Mucosa of descending colon (tissue), 3 donors: ENCODE results near the gene SDS. TPM values are rescaled to one million over a fixed set of nuclear protein-coding genes. Genes with fewer than 3 reads are reported as not detected.

Experiments used
- ATAC-seq: fragments of 200-7000 bp; cut with Tn5 transposase; one replicate; pipeline ENCODE4 v1.9.1; 2020; ENCODE audit warnings: mild to moderate bottlenecking, moderate library complexity
- DNase-seq, 3 donors: peaks; one replicate each; pipeline ENCODE4 v3.0.0-alpha.2; 2020
- H3K36me3 ChIP-seq: fragments of 200-600 bp; one replicate; pipeline ENCODE4 v1.8.0; 2021; ENCODE audit warnings: low read depth, mild to moderate bottlenecking
- H3K4me1 ChIP-seq: fragments of 200-600 bp; one replicate; pipeline ENCODE4 v1.8.0; 2021; ENCODE audit warnings: low read depth, mild to moderate bottlenecking
- H3K4me3 ChIP-seq: fragments of 200-600 bp; one replicate; pipeline ENCODE4 v1.8.0; 2021; ENCODE audit warnings: mild to moderate bottlenecking
- H3K9me3 ChIP-seq: fragments of 200-600 bp; one replicate; pipeline ENCODE4 v1.8.0; 2021; ENCODE audit warnings: mild to moderate bottlenecking
- CTCF ChIP-seq: fragments of 200-600 bp; IDR thresholded peaks from one replicate; pipeline ENCODE4 v1.8.0; 2022; ENCODE audit warnings: antibody characterized with exemption, mild to moderate bottlenecking
- intact Hi-C, 2 donors: fragments of 100-400 bp; cut with DNase I in 1 of 2; cut with micrococcal nuclease in 1 of 2; formaldehyde crosslinking; loops; one replicate each; pipeline versions ENCODE4 v1.11.0 to v1.11.1; 2022; cut with DNase I, micrococcal nuclease
- long read RNA-seq, 2 donors: library from polyadenylated mRNA; unstranded; transcript quantifications; one replicate each; pipeline ENCODE4 v2.0.0, GENCODE V29; 2019 to 2021
- total RNA-seq, 3 donors: library from RNA; stranded (reverse); fragmentation: NEBNext Ultra II Directional in 2 of 3; extraction: Animal tissue kit (Norgen Biotek cat#: 25700) in 2 of 3; gene quantifications; one replicate each; pipeline versions ENCODE4 v1.2.1 to v1.2.4, GENCODE V29; 2021 to 2023
- donor health status: DM: no; HTN: no; CAD: no; lungs with moderate emphysema.
- donor health status: DM: no; HTN: no; CAD: no.
- donor health status: DM: no; HTN: yes; CAD: no.

Gene SDS
- 1 to 10 TPM in 2 of 3 donors, under 1 TPM in 1; 0.44 to 3.9 (median 3.2) TPM for total RNA-seq
- long read RNA-seq, donor 1, partial matches to known transcripts: 0 of 2 reads
- long read RNA-seq, donor 1, other reads (novel, unspliced or antisense): 0 of 2 reads
- long read RNA-seq, donor 2, partial matches to known transcripts: 0 of 1 reads
- long read RNA-seq, donor 2, other reads (novel, unspliced or antisense): 0 of 1 reads

- H3K36me3 ChIP-seq: no peaks in the 10 kb centered on the region
- ATAC-seq (peak; percentile 65), DNase-seq (peak in 2 of 3 donors; percentile 45 to 51)
- no peaks in the 10 kb centered on the region for H3K4me1 ChIP-seq
- no peak within 1 kb of the TSS for H3K4me3 ChIP-seq
- TF ChIP-seq CTCF: no peak
- intact Hi-C loops: no loop called here
- no peaks in the 10 kb centered on the region for H3K9me3 ChIP-seq
Observed at GRCh38 chr12:113403435-113404415, at the start of gene SDS. SDS (minus strand) TSS chr12:113403887; CDS start chr12:113399708, 4,179 bp downstream.

GRCh38 chr12:113453330-113453729, 49.6 kb upstream of the SDS start:
- no peaks in the 10 kb centered on the region for H3K9me3 ChIP-seq
- TF ChIP-seq CTCF: no peak
- H3K4me1 ChIP-seq: no peaks in the 10 kb centered on the region
- no peak for ATAC-seq
- no peak for DNase-seq
- H3K36me3 ChIP-seq: no peaks in the 10 kb centered on the region
- H3K4me3 ChIP-seq: no peak overlapping the region
- intact Hi-C loops: no loop called here

GRCh38 chr12:113452458-113452857, 48.8 kb upstream of the SDS start:
- intact Hi-C loops: no loop called here
- Histone ChIP-seq H3K36me3 (no peaks in the 10 kb centered on the region), H3K4me1 (no peaks in the 10 kb centered on the region), H3K9me3 (no peaks in the 10 kb centered on the region), H3K4me3 (no peak overlapping the region)
- TF ChIP-seq CTCF: no peak
- ATAC-seq (no peak), DNase-seq (no peak)

GRCh38 chr12:113449839-113450238, 46.2 kb upstream of the SDS start:
- DNase-seq (no peak), ATAC-seq (no peak)
- H3K4me1 ChIP-seq: no peaks in the 10 kb centered on the region

GRCh38 chr12:113449299-113449698, 45.6 kb upstream of the SDS start:
- H3K4me1 ChIP-seq: no peaks in the 10 kb centered on the region
- no peaks in the 10 kb centered on the region for H3K36me3 ChIP-seq
- H3K4me3 ChIP-seq: no peak overlapping the region
- no peak for TF ChIP-seq CTCF
- DNase-seq: no peak
- intact Hi-C loops: no loop called here
- H3K9me3 ChIP-seq: no peaks in the 10 kb centered on the region
- no peak for ATAC-seq

More at GRCh38 chr12:113449839-113450238, 46.2 kb upstream of the SDS start:
- TF ChIP-seq CTCF: no peak
- Histone ChIP-seq H3K9me3 (no peaks in the 10 kb centered on the region), H3K36me3 (no peaks in the 10 kb centered on the region), H3K4me3 (no peak overlapping the region)
- intact Hi-C loops: no loop called here
